Astrocyte (in vitro differentiated cells and primary cell): ENCODE results near the gene CNN2. TPM values are rescaled to one million over a fixed set of nuclear protein-coding genes. Genes with fewer than 3 reads are reported as not detected.

Source experiments
- DNase-seq: peaks from one replicate; pipeline ENCODE4 v3.0.0-alpha.2; 2010; ENCODE audit warnings: low read depth
- FAIRE-seq: peaks from 2 replicates; lab custom pipeline; 2011; peaks lifted over from hg19 to GRCh38; lab: Jason Lieb, UNC
- H2AFZ ChIP-seq: 2 replicates; pipeline ENCODE4 v1.6.0; 2012; ENCODE audit warnings: low read depth, low read length, inconsistent platforms
- H3K27ac ChIP-seq: 2 replicates; pipeline ENCODE4 v1.5.1; 2011; ENCODE audit warnings: low read depth, low read length, inconsistent platforms
- H3K27me3 ChIP-seq: 2 replicates; pipeline ENCODE4 v1.6.0; 2011; ENCODE audit warnings: low read length, inconsistent platforms; ENCODE audit not compliant: insufficient read depth
- H3K36me3 ChIP-seq: 2 replicates; pipeline ENCODE4 v1.5.1; 2011; ENCODE audit warnings: low read length, inconsistent platforms; ENCODE audit not compliant: insufficient read depth
- H3K4me1 ChIP-seq: 2 replicates; pipeline ENCODE4 v1.5.1; 2011; ENCODE audit warnings: low read length, inconsistent platforms; ENCODE audit not compliant: insufficient read depth
- H3K4me2 ChIP-seq: 2 replicates; pipeline ENCODE4 v1.6.0; 2012; ENCODE audit warnings: low read length, inconsistent platforms
- H3K4me3 ChIP-seq: 2 replicates; pipeline ENCODE4 v1.5.1; 2011; ENCODE audit warnings: low read depth, mild to moderate bottlenecking, low read length, inconsistent platforms; ENCODE audit not compliant: insufficient read depth
- H3K79me2 ChIP-seq: 2 replicates; pipeline ENCODE4 v1.6.0; 2012; ENCODE audit warnings: mild to moderate bottlenecking, low read length, inconsistent platforms; ENCODE audit not compliant: insufficient read depth
- H3K9ac ChIP-seq: 2 replicates; pipeline ENCODE4 v1.6.0; 2012; ENCODE audit warnings: mild to moderate bottlenecking, low read length, inconsistent platforms
- H3K9me3 ChIP-seq: 2 replicates; pipeline ENCODE4 v1.5.1; 2012; ENCODE audit warnings: low read depth, mild to moderate bottlenecking, low read length, inconsistent platforms; ENCODE audit not compliant: insufficient read depth
- H4K20me1 ChIP-seq: 2 replicates; pipeline ENCODE4 v1.6.0; 2012; ENCODE audit warnings: low read length, inconsistent platforms; ENCODE audit not compliant: insufficient read depth
- H3K27ac Mint-ChIP-seq: one replicate; pipeline ENCODE4 v1.8.0; 2021; ENCODE audit warnings: mild to moderate bottlenecking, mixed read lengths; ENCODE audit not compliant: unreplicated experiment
- H3K27me3 Mint-ChIP-seq: one replicate; pipeline ENCODE4 v1.8.0; 2021; ENCODE audit warnings: low read depth, mixed read lengths; ENCODE audit not compliant: unreplicated experiment
- H3K36me3 Mint-ChIP-seq: one replicate; pipeline ENCODE4 v1.8.0; 2021; ENCODE audit warnings: low read depth, mixed read lengths; ENCODE audit not compliant: unreplicated experiment
- H3K4me1 Mint-ChIP-seq: one replicate; pipeline ENCODE4 v1.8.0; 2021; ENCODE audit warnings: low read depth, mixed read lengths; ENCODE audit not compliant: unreplicated experiment
- H3K4me3 Mint-ChIP-seq: one replicate; pipeline ENCODE4 v1.8.0; 2021; ENCODE audit warnings: mild to moderate bottlenecking, moderate library complexity, mixed read lengths; ENCODE audit not compliant: unreplicated experiment
- H3K9me3 Mint-ChIP-seq: one replicate; pipeline ENCODE4 v1.8.0; 2021; ENCODE audit warnings: mild to moderate bottlenecking, mixed read lengths; ENCODE audit not compliant: unreplicated experiment
- EZH2 ChIP-seq: IDR thresholded peaks from 2 replicates; pipeline ENCODE4 v1.6.1; 2012; ENCODE audit warnings: mild to moderate bottlenecking, low read length, inconsistent platforms; ENCODE audit not compliant: insufficient read depth
- total RNA-seq: library from RNA; stranded (reverse); gene quantifications from 2 replicates; pipeline ENCODE4 v1.2.1, GENCODE V29; 2021
- TF ChIP-seq, protein P1 (sequence below): IDR thresholded peaks from 2 replicates; pipeline ENCODE4 v1.5.1; 2011; ENCODE audit warnings: low read depth, mild to moderate bottlenecking, inconsistent platforms, low read length, moderate library complexity; ENCODE audit not compliant: insufficient read depth

CNN2 gene
- total RNA-seq, 1 donor from 2014 or later, result 819 TPM

GRCh38 chr19:1069009-1069779 lies 42.8 kb downstream of the CNN2 start:
- Histone ChIP-seq H2AFZ (no peak overlapping the region), H3K4me3 (no peak overlapping the region), H3K9ac (no peak overlapping the region), H3K4me2 (no peak overlapping the region), H3K27ac (no peak overlapping the region), H3K36me3 (no peaks in the 10 kb centered on the region), H3K9me3 (no peaks in the 10 kb centered on the region), H3K27me3 (peaks cover 35% of the 10 kb centered on the region), H4K20me1 (peaks cover 9% of the 10 kb centered on the region), H3K4me1 (peaks cover 3% of the 10 kb centered on the region), H3K79me2 (no peaks in the 10 kb centered on the region)
- no peak for DNase-seq
- Mint-ChIP-seq H3K4me3 (no peak overlapping the region), H3K4me1 (peaks cover 3% of the 10 kb centered on the region), H3K36me3 (peaks cover 2% of the 10 kb centered on the region), H3K27me3 (peaks cover 34% of the 10 kb centered on the region), H3K9me3 (no peaks in the 10 kb centered on the region), H3K27ac (no peak overlapping the region)
- FAIRE-seq, result no peak
- TF ChIP-seq EZH2, result no peak
- TF ChIP-seq, protein P1, sequence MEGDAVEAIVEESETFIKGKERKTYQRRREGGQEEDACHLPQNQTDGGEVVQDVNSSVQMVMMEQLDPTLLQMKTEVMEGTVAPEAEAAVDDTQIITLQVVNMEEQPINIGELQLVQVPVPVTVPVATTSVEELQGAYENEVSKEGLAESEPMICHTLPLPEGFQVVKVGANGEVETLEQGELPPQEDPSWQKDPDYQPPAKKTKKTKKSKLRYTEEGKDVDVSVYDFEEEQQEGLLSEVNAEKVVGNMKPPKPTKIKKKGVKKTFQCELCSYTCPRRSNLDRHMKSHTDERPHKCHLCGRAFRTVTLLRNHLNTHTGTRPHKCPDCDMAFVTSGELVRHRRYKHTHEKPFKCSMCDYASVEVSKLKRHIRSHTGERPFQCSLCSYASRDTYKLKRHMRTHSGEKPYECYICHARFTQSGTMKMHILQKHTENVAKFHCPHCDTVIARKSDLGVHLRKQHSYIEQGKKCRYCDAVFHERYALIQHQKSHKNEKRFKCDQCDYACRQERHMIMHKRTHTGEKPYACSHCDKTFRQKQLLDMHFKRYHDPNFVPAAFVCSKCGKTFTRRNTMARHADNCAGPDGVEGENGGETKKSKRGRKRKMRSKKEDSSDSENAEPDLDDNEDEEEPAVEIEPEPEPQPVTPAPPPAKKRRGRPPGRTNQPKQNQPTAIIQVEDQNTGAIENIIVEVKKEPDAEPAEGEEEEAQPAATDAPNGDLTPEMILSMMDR, result no peak

DNA sequence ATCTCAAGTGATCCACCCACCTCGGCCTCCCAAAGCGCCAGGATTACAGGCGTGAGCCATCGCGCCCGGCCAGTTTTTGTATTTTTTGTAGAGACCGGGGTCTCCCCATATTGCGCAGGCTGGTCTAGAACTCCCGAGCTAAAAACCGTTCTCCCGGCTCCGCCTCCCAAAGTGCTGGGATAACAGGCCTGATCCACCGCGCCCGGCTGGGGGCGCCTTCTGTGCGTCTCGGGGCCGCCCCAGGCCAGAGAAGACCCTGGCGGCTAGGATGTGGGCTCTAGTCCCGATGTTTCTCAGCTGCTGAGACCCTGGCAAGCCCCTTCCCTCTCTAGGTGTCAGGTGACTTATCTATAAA lies 44.1 kb downstream of the CNN2 start:
- DNase-seq (no peak), FAIRE-seq (no peak)
- H3K4me3 ChIP-seq, result no peak overlapping the region
- Mint-ChIP-seq H3K27me3 (peaks cover 31% of the 10 kb centered on the region), H3K4me1 (no peaks in the 10 kb centered on the region), H3K4me3 (no peak overlapping the region), H3K27ac (no peak overlapping the region), H3K36me3 (peaks cover 2% of the 10 kb centered on the region), H3K9me3 (no peaks in the 10 kb centered on the region)
- no peaks in the 10 kb centered on the region for H3K79me2 ChIP-seq
- no peaks in the 10 kb centered on the region for H3K36me3 ChIP-seq
- H3K4me2 ChIP-seq, result no peak overlapping the region
- H3K27me3 ChIP-seq, result peaks cover 35% of the 10 kb centered on the region
- H2AFZ ChIP-seq, result no peak overlapping the region
- peaks cover 3% of the 10 kb centered on the region for H3K4me1 ChIP-seq
- TF ChIP-seq, protein P1, result no peak
- TF ChIP-seq EZH2, result no peak
- no peaks in the 10 kb centered on the region for H3K9me3 ChIP-seq
- no peak overlapping the region for H3K27ac ChIP-seq
- no peak overlapping the region for H3K9ac ChIP-seq
- peaks cover 5% of the 10 kb centered on the region for H4K20me1 ChIP-seq
